Mononuclear cell (primary cell): ENCODE results near the gene ATP6V1F. TPM values are rescaled to one million over a fixed set of nuclear protein-coding genes. Genes with fewer than 3 reads are reported as not detected.

Experiments
- H3K27me3 ChIP-seq: 2 replicates; pipeline ENCODE4 v1.6.0; 2011; ENCODE audit warnings: low read length, control low read depth; ENCODE audit not compliant: insufficient read depth
- H3K4me1 ChIP-seq: 2 replicates; pipeline ENCODE4 v1.5.1; 2011; ENCODE audit warnings: mild to moderate bottlenecking, low read length, control low read depth; ENCODE audit not compliant: insufficient read depth
- H3K4me3 ChIP-seq: 2 replicates; pipeline ENCODE4 v1.5.1; 2011; ENCODE audit warnings: mild to moderate bottlenecking, low read length, moderate library complexity
- H3K9me3 ChIP-seq: 2 replicates; pipeline ENCODE4 v1.5.1; 2011; ENCODE audit warnings: low read depth, mild to moderate bottlenecking, control low read depth, low read length
- total RNA-seq: library from RNA; depleted of rRNA; stranded (reverse); fragments of >200 nt; gene quantifications from one replicate; pipeline ENCODE4 v1.2.3, GENCODE V29; 2012

ATP6V1F gene
- total RNA-seq, 1 donor: 87.9 TPM

GRCh38 chr7:128853799-128854198 is 8.9 kb upstream of the ATP6V1F start:
- Histone ChIP-seq H3K4me1 (no peaks in the 10 kb centered on the region), H3K4me3 (no peak overlapping the region)

GRCh38 chr7:128854396-128854795 is 8.3 kb upstream of the ATP6V1F start:
- no peak overlapping the region for H3K4me3 ChIP-seq
- no peaks in the 10 kb centered on the region for H3K4me1 ChIP-seq

More at GRCh38 chr7:128853799-128854198, 8.9 kb upstream of the ATP6V1F start:
- H3K27me3 ChIP-seq: no peaks in the 10 kb centered on the region
- no peaks in the 10 kb centered on the region for H3K9me3 ChIP-seq

GRCh38 chr7:128855559-128855958 is 7.1 kb upstream of the ATP6V1F start:
- Histone ChIP-seq H3K4me3 (no peak overlapping the region), H3K9me3 (no peaks in the 10 kb centered on the region), H3K4me1 (no peaks in the 10 kb centered on the region), H3K27me3 (no peaks in the 10 kb centered on the region)

More at GRCh38 chr7:128854396-128854795, 8.3 kb upstream of the ATP6V1F start:
- Histone ChIP-seq H3K9me3 (no peaks in the 10 kb centered on the region), H3K27me3 (no peaks in the 10 kb centered on the region)

GRCh38 chr7:128856001-128856718 is 6.5 kb upstream of the ATP6V1F start:
- Histone ChIP-seq H3K9me3 (no peaks in the 10 kb centered on the region), H3K4me1 (no peaks in the 10 kb centered on the region), H3K27me3 (no peaks in the 10 kb centered on the region), H3K4me3 (no peak overlapping the region)

GRCh38 chr7:128858380-128859231 is 4.0 kb upstream of the ATP6V1F start:
- no peaks in the 10 kb centered on the region for H3K9me3 ChIP-seq
- H3K27me3 ChIP-seq: no peaks in the 10 kb centered on the region
- H3K4me1 ChIP-seq: peaks cover 9% of the 10 kb centered on the region
- no peak overlapping the region for H3K4me3 ChIP-seq

- Histone ChIP-seq H3K4me3 (no peak overlapping the region), H3K4me1 (peaks cover 17% of the 10 kb centered on the region), H3K9me3 (no peaks in the 10 kb centered on the region), H3K27me3 (no peaks in the 10 kb centered on the region)
Observed at GRCh38 chr7:128859232-128860157, 3.2 kb upstream of the ATP6V1F start.

GRCh38 chr7:128860158-128861073 is 2.2 kb upstream of the ATP6V1F start:
- peaks cover 17% of the 10 kb centered on the region for H3K4me1 ChIP-seq
- no peaks in the 10 kb centered on the region for H3K27me3 ChIP-seq
- no peak overlapping the region for H3K4me3 ChIP-seq
- no peaks in the 10 kb centered on the region for H3K9me3 ChIP-seq

- Histone ChIP-seq H3K4me3 (peak overlapping the region; percentile 75), H3K27me3 (no peaks in the 10 kb centered on the region), H3K9me3 (no peaks in the 10 kb centered on the region), H3K4me1 (peaks cover 17% of the 10 kb centered on the region)
Observed at GRCh38 chr7:128861957-128862570, 592 bp upstream of the ATP6V1F start.

GRCh38 chr7:128863433-128863989 is 855 bp downstream of the ATP6V1F start:
- H3K4me1 ChIP-seq: peaks cover 19% of the 10 kb centered on the region
- H3K9me3 ChIP-seq: no peaks in the 10 kb centered on the region
- peak overlapping the region; percentile 75 for H3K4me3 ChIP-seq
- no peaks in the 10 kb centered on the region for H3K27me3 ChIP-seq

GRCh38 chr7:128865303-128865702 is 2.6 kb downstream of the ATP6V1F start:
- no peak overlapping the region for H3K4me3 ChIP-seq
- no peaks in the 10 kb centered on the region for H3K27me3 ChIP-seq
- H3K9me3 ChIP-seq: no peaks in the 10 kb centered on the region
- H3K4me1 ChIP-seq: peaks cover 34% of the 10 kb centered on the region

GRCh38 chr7:128865996-128866877 is 3.6 kb downstream of the ATP6V1F start:
- Histone ChIP-seq H3K9me3 (no peaks in the 10 kb centered on the region), H3K4me1 (peaks cover 34% of the 10 kb centered on the region), H3K27me3 (no peaks in the 10 kb centered on the region), H3K4me3 (no peak overlapping the region)

- no peaks in the 10 kb centered on the region for H3K27me3 ChIP-seq
- peaks cover 31% of the 10 kb centered on the region for H3K4me1 ChIP-seq
- no peaks in the 10 kb centered on the region for H3K9me3 ChIP-seq
- no peak overlapping the region for H3K4me3 ChIP-seq
Observed at GRCh38 chr7:128867241-128867640, 4.6 kb downstream of the ATP6V1F start.
